GM21619 (cell line): Measurements from ENCODE around the gene NSFL1C.

Experiments
- ATAC-seq: cut with Tn5 transposase; IDR thresholded peaks from one replicate; pipeline ENCODE4 v1.9.1; 2021; ENCODE audit not compliant: unreplicated experiment

NSFL1C gene

DNA sequence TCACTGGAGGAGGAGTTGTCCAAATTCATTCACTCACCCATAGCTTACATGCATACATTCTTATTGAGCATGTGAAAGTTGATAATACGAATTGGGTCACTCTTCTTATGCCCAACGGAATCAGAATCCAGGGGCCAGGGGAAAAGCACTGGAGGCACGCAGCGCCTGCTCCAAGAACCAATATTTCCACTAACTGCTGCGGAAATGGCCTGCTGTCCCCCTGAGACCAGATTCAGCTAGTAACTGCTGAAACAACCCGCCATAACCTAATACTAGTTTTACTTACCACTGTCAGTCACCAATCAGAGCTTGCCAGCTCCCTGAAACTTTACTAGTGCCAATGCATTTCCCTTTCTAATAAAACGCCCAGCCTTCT is 73.2 kb downstream of the NSFL1C start:
- ATAC-seq = no peak

DNA sequence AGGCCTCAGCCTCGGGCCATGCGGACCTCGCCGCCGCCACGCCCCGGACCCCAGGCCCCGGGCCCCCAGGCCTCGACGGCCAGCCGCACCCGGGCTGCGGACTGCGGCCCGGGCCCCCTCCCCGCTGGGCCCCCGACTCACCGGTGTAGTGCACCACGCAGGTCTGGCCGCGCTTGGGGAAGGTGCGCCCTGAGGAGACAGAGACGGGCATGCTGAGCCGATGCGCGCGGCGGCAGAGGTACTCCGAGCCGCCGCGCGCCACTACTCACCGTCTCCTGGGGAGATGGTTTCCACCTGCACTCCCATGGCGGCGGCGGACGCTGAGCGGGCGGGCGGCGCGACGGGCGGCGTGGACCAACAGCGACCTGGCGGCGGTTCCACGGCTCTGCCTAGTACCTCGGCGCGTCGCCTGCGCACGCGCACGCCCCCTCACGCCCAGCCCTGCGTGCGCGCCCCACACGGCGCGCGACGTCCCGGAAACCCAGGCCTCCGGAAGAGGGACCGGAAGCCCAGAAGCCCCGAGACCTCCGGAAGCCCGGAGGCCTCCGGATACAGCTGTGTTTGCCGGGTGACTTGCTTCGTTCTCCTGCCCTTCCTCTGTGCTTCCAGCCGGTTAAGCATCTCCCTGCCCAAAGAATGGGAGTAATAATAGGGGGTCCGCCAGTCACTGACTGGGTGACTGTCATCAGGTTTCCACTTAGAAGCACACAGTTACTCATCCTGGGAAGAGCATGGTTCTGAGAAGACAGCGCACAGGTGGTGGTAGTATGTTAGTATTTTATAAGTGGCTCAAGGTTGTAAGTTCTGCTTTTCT is 73.7 kb downstream of the NSFL1C start, which contains the start of gene FKBP1A:
FKBP1A (minus strand) TSS at position 362 of the 814 bp plus-strand sequence; CDS start at position 306, 56 bp downstream.
- ATAC-seq = peak; percentile 85

DNA sequence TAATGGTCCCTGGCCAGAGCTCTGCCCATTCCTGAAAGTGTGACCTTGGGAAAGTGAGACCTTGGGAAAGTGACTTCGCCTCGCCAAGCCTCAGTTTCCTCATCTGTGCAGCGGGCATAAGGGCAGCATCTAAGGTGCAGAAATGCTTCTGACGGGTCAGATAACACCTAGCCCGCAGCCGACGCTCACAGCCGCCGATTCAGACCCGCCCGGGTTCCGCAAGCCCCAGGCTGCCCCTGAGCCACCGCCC is 74.3 kb downstream of the NSFL1C start:
- peak; percentile 22 for ATAC-seq
